HG03558 (cell line): ENCODE data around the gene KRT222.

Experiments used
- ATAC-seq: cut with Tn5 transposase; IDR thresholded peaks from one replicate; pipeline ENCODE4 v1.9.1; 2021; ENCODE audit warnings: moderate number of reproducible peaks; ENCODE audit not compliant: unreplicated experiment; ENCODE audit errors: extremely low read depth

Gene KRT222

DNA sequence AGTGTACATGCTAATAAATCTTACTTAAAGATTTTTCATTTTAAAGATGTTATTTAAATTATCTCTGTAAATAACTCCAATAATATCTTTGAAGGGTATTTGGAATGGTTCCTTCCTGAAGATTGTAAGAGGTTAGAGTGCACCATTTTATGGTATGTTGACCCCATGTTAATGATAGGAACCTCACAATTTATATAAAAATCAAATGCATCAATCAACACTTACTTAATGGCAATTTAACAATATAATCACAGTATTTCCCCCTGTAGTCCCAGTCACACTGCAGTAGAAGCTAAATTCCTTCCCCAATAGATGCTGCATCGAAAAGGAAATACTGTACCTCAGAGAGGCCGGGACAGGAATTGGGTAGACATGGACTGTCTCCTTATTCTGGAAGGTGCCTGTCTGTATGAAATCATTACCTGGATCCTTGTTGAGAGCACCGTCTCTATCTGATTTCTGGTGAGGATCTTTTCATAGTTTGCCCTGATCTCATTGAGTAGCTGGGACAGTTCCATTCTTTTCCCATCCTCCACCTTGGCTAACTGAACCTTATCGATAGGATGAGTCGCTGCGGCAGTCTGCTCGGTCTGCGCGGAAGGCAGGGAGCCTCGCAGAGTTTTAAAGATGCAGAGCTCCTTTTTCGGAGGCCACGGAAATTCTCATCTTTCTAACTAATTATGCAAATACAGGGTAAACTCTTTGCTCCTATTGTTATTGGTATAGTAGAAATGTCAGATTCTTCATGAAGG, at the start of gene KRT222:
KRT222 (minus strand) TSS at position 596 of the 752 bp plus-strand sequence; CDS start at position 518, 78 bp downstream.
- ATAC-seq: no peak

DNA sequence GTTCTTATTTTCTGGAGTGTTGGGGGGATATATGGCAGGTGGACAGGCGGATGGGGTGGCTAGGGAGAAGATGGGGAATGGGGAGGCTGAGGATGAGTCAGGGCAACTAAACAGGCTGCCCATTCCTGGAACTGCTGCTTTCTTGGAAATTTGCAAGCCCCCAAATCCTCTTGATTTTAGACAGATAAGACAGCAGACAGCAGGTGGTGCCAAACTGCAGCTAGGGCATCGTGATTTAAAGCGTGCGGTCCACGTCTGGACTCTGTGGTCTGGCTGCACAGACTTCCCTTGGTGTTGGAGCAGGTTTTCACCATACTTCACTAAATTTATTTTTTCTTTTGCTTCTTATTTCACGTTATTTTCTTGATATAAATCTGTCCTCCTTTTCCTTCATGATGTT, 49.5 kb upstream of the KRT222 start:
- no peak for ATAC-seq

DNA sequence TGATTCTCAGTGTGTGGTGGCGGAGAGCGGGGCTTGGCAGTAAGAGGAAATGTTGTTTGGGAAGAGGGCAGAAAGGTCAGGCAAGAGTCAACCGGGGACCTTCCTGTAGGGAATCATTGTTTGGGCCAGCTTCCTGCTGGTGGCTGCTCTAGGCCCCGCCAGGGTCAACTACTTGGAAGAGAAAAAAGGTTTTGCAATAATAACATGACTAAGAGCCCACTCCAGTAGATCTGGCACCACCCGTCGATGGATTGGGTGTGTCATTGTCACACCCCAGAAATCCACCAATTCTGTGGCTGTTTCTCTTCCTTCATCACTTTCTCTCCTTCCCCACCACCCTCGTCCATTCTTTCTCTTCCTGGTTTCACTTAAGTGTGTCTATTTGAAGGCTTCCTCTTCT, 42.8 kb upstream of the KRT222 start:
- ATAC-seq: no peak

DNA sequence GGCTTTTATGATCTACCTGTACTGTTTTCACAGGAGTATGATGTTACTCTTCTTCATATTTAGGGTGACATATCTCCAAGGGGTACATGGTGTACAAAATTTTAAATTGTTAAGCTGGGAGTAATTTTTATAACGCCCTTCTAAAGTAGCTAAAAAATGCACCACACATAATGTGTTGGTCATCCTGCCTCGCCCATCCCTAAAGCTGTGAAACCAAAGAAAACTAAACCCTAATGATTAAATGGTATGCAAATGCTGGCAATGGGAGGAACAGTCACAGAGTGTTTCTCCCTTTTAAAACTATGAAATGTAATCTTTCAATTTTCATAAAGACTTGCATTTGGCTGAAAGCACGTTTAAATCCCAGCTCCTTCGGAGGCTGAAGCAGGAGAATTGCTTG, 40.6 kb upstream of the KRT222 start:
- ATAC-seq: no peak

GRCh38 chr17:40703652-40704051, 38.7 kb upstream of the KRT222 start, which contains the start of gene KRT24:
TSS of gene KRT24 (minus strand) at chr17:40703752. CDS start at chr17:40703693, 59 bp downstream.
- no peak for ATAC-seq

DNA sequence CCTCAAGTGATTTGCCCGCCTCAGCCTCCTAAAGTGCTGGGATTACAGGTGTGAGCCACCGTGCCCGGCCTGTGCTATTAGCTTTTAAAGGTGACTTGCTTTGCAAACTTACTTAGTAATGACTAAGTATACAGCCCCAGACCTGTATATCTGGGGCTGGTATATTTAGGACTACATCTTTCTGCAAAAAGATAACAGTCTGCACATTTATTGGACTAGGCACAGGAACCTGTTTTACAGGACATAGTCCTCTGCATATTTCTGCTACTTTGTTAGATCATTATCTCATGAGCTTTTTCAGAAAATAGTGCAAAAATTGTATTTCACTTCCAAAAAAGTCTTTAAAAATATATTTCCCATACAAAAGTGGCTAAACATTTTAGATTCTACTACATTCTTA, 37.3 kb upstream of the KRT222 start:
- ATAC-seq: no peak

GRCh38 chr17:40699853-40700252, 34.9 kb upstream of the KRT222 start:
- no peak for ATAC-seq

GRCh38 chr17:40699371-40699770, 34.4 kb upstream of the KRT222 start:
- no peak for ATAC-seq

- ATAC-seq: no peak
Observed at GRCh38 chr17:40697297-40697696, 32.3 kb upstream of the KRT222 start.

- ATAC-seq: no peak
Observed at GRCh38 chr17:40696651-40697072, 31.7 kb upstream of the KRT222 start.

GRCh38 chr17:40695874-40696472, 31.0 kb upstream of the KRT222 start:
- ATAC-seq: no peak

- no peak for ATAC-seq
Observed at GRCh38 chr17:40694584-40694983, 29.6 kb upstream of the KRT222 start.

- ATAC-seq: no peak
Observed at GRCh38 chr17:40687106-40687505, 22.1 kb upstream of the KRT222 start.

- no peak for ATAC-seq
Observed at GRCh38 chr17:40686192-40686591, 21.2 kb upstream of the KRT222 start.

GRCh38 chr17:40680998-40681397, 16.0 kb upstream of the KRT222 start:
- no peak for ATAC-seq

DNA sequence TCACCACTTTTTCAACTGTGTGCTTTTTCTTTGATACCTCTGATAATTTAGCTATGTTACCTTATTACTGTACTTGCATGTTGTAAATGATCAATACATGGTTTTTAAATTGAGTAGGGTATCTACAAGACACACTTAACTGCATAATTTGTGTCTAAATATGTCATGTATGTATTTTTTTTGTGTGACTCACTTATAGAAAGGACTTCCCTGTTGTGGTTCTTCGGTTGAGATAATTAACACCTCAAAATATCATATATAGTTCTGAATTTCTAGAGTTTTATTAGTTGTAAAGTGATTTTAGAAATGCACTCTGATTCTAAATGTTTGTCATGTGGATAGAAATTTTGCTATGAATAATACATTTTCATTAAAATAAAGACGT, 14.5 kb upstream of the KRT222 start:
- ATAC-seq: no peak

- no peak for ATAC-seq
Observed at GRCh38 chr17:40678902-40679522, 14.0 kb upstream of the KRT222 start.

GRCh38 chr17:40675905-40676304, 10.9 kb upstream of the KRT222 start:
- ATAC-seq: no peak

DNA sequence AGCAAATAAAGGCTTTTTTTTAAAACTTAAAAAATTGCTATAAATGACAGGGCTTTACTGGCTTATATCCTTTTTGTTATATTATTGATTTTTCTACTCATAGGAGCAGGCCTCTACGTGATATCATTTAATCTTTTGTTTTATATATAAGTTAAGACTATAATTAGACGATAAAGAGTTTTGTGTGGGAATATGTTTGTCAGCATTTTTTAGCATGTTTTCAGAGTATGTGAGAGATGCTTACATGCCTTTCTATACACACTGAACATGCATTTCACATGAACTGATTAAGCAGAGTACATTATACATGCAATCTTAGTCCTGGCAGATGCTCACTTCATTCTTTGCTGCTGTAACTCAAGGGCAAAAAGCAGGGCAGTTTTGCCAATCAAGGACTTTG, 7.7 kb upstream of the KRT222 start:
- no peak for ATAC-seq

- ATAC-seq: no peak
Observed at GRCh38 chr17:40671282-40671681, 6.3 kb upstream of the KRT222 start.

DNA sequence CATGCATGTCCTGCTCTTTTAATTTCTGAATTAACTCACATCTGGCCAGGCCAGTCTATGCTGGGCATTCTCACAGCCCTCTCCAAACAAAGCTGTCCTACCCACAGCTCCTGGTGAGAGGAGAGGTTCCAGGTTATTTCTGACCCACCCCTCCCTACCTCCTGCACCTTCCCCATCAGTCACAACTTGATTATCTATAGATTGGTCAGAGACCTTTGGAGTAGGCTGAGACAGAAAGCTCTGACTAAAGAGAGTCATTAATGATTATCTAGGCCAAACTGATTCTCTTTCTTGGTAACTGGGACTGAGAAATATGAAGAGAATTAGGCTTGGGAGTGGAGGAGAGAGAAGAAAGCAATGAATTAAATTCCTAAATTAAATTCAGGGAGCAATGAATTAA, 1.4 kb upstream of the KRT222 start:
- no peak for ATAC-seq
